ENCODE measurements around the gene CLSTN2. TPM values are rescaled to one million over a fixed set of nuclear protein-coding genes. Genes with fewer than 3 reads are reported as not detected.

CLSTN2 gene
- total and polyA plus RNA-seq, 9 donors: 28.9 to 263 (median 134) TPM

DNA sequence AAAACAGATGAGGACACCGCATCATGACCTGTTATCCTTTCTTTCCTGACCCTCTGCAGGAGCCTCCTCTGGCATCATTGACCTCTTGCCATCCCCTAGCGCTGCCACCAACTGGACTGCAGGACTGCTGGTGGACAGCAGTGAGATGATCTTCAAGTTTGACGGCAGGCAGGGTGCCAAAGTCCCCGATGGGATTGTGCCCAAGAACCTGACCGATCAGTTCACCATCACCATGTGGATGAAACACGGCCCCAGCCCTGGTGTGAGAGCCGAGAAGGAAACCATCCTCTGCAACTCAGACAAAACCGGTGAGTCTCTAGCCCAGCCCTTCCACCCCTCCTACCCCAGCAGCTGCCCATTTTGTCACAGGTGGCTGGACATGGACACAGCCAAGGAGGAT, 524.5 kb downstream of the CLSTN2 start:
- no peaks in the 10 kb centered on the region for H3K4me1 ChIP-seq (ENCODE audit: insufficient read depth)
- H3K27ac ChIP-seq: no peak overlapping the region
- intact Hi-C loops (cut with DNase I): no loop called here
- H3K9me3 ChIP-seq: no peaks in the 10 kb centered on the region
- WGBS, 3 donors: 87 to 89% (median 88%) methylated on average over 8 of the region's 8 CpGs
- no peaks in the 10 kb centered on the region for H3K36me3 ChIP-seq
- TF ChIP-seq EP300 (IDR thresholded peaks at IDR 0.05): no peak
- TF ChIP-seq, protein P1, sequence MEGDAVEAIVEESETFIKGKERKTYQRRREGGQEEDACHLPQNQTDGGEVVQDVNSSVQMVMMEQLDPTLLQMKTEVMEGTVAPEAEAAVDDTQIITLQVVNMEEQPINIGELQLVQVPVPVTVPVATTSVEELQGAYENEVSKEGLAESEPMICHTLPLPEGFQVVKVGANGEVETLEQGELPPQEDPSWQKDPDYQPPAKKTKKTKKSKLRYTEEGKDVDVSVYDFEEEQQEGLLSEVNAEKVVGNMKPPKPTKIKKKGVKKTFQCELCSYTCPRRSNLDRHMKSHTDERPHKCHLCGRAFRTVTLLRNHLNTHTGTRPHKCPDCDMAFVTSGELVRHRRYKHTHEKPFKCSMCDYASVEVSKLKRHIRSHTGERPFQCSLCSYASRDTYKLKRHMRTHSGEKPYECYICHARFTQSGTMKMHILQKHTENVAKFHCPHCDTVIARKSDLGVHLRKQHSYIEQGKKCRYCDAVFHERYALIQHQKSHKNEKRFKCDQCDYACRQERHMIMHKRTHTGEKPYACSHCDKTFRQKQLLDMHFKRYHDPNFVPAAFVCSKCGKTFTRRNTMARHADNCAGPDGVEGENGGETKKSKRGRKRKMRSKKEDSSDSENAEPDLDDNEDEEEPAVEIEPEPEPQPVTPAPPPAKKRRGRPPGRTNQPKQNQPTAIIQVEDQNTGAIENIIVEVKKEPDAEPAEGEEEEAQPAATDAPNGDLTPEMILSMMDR (IDR thresholded peaks at IDR 0.05): no peak
- no peak for TF ChIP-seq POLR2A (IDR thresholded peaks at IDR 0.05)
- DNase-seq: no peak
- no peak overlapping the region for H3K4me3 ChIP-seq
- H3K27me3 ChIP-seq: no peaks in the 10 kb centered on the region

DNA sequence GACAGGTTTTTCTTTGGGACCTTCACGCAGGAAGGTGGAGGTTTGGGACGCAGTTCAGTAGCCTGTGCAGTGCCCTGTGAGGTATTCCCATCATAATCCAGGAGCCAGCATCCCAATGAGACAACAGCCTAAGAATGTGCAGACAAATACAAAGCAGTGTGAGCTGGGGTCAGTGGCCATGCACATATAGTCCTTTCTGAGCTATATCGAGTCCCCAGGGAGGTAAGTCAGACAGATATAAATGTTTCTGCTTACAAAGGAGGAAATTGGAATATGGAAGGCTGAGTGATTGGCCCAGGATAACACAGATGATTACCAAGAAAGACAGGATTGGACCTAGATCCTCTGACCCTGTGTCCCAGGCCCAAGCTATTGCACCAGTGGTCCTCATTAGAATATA, 526.3 kb downstream of the CLSTN2 start:
- no peaks in the 10 kb centered on the region for H3K9me3 ChIP-seq
- 92 to 99% (median 94%) methylated on average over 3 of the region's 3 CpGs for WGBS, 3 donors

GRCh38 chr3:140463355-140463754, 528.4 kb downstream of the CLSTN2 start:
- DNase-seq: no peak
- 73 to 83% (median 79%) methylated on average over 2 of the region's 2 CpGs for WGBS, 3 donors
- Histone ChIP-seq H3K9me3 (no peaks in the 10 kb centered on the region), H3K27ac (no peak overlapping the region), H3K4me3 (no peak overlapping the region), H3K4me1 (ENCODE audit: insufficient read depth) (no peaks in the 10 kb centered on the region), H3K36me3 (no peaks in the 10 kb centered on the region), H3K27me3 (no peaks in the 10 kb centered on the region)
- intact Hi-C loops (cut with DNase I): no loop called here
- TF ChIP-seq POLR2A (IDR thresholded peaks at IDR 0.05) (no peak), EP300 (IDR thresholded peaks at IDR 0.05) (no peak)
- TF ChIP-seq, protein P1 (IDR thresholded peaks at IDR 0.05): no peak

More for the DNA sequence above, 526.3 kb downstream of the CLSTN2 start:
- intact Hi-C loops (cut with DNase I): no loop called here
- no peak for DNase-seq
- Histone ChIP-seq H3K36me3 (no peaks in the 10 kb centered on the region), H3K4me1 (ENCODE audit: insufficient read depth) (no peaks in the 10 kb centered on the region), H3K4me3 (no peak overlapping the region), H3K27me3 (no peaks in the 10 kb centered on the region), H3K27ac (no peak overlapping the region)
- TF ChIP-seq, protein P1 (IDR thresholded peaks at IDR 0.05): no peak
- no peak for TF ChIP-seq POLR2A (IDR thresholded peaks at IDR 0.05)
- no peak for TF ChIP-seq EP300 (IDR thresholded peaks at IDR 0.05)

- H3K9me3 ChIP-seq: no peaks in the 10 kb centered on the region
- no peaks in the 10 kb centered on the region for H3K36me3 ChIP-seq
- H3K4me1 ChIP-seq (ENCODE audit: insufficient read depth): no peaks in the 10 kb centered on the region
- H3K4me3 ChIP-seq: no peak overlapping the region
- TF ChIP-seq, protein P1 (IDR thresholded peaks at IDR 0.05): no peak
- TF ChIP-seq EP300 (IDR thresholded peaks at IDR 0.05) (no peak), POLR2A (IDR thresholded peaks at IDR 0.05) (no peak)
- H3K27me3 ChIP-seq: no peaks in the 10 kb centered on the region
- no peak for DNase-seq
- intact Hi-C loops (cut with DNase I): no loop called here
- H3K27ac ChIP-seq: no peak overlapping the region
Measured at GRCh38 chr3:140465988-140466387, 531.0 kb downstream of the CLSTN2 start.

DNA sequence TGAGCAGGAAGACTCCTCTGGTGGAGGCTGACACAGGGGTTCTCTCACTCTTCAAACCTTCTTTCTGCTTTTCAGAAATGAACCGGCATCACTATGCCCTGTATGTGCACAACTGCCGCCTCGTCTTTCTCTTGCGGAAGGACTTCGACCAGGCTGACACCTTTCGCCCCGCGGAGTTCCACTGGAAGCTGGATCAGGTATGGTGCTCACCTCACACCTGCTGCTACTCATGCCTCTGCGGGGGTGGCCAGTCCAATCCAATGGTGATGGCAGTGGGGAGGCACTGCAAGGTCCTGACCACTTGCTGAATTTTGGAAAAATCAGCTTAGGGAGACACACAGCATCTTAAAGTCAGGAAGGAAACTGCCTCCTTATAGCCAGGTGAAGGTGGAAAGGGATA, 531.5 kb downstream of the CLSTN2 start:
- intact Hi-C loops (cut with DNase I): no loop called here
- TF ChIP-seq POLR2A (IDR thresholded peaks at IDR 0.05) (no peak), EP300 (IDR thresholded peaks at IDR 0.05) (no peak)
- TF ChIP-seq, protein P1 (IDR thresholded peaks at IDR 0.05): no peak
- WGBS, 3 donors: 95 to 98% (median 96%) methylated on average over 9 of the region's 9 CpGs
- no peak overlapping the region for H3K4me3 ChIP-seq
- no peaks in the 10 kb centered on the region for H3K9me3 ChIP-seq
- no peak for DNase-seq
- H3K36me3 ChIP-seq: no peaks in the 10 kb centered on the region
- H3K27me3 ChIP-seq: no peaks in the 10 kb centered on the region
- H3K27ac ChIP-seq: no peak overlapping the region
- H3K4me1 ChIP-seq (ENCODE audit: insufficient read depth): no peaks in the 10 kb centered on the region
